ENCODE results near the gene HOXA10.

HOXA10 gene

DNA sequence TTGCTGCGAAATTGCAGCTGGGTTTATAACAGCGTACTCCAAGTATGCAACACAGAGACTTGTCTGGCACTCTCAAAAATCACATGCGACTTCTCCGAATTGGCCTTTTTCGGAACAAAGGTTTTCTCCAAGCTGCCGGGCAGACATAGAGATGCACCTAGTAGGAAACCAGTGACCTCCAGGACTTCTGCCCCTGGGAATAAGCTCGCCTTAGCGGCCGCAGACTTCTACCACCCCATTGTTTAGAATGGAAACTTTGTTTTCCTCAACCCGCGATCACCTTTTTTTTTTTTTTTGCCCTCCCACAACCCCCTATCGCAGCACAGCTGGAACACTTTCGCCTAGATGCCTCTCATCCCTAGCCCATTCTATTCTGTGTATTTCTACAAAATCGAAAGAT lies 4.9 kb upstream of the HOXA10 start:
- DNase-seq, result no peak

DNA sequence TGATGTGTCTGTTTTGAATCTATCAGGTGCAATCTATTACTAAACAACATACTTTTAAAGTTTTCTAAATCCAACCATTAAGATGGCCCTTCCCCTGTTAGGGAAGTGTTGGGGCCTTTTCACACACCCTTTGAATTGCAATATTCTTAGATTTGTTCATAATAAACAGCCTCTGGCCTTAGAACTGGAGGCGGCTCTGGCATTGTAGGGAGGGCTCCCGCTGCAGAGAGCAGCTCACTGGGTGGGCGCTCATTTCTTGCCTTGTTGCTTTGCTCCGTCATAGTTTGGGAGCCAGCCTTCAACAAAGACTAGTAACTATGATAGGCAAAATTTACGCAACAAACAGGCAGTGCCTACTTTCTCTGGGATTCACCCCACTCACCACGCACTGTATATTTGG lies 4.2 kb upstream of the HOXA10 start:
- no peak for DNase-seq

DNA sequence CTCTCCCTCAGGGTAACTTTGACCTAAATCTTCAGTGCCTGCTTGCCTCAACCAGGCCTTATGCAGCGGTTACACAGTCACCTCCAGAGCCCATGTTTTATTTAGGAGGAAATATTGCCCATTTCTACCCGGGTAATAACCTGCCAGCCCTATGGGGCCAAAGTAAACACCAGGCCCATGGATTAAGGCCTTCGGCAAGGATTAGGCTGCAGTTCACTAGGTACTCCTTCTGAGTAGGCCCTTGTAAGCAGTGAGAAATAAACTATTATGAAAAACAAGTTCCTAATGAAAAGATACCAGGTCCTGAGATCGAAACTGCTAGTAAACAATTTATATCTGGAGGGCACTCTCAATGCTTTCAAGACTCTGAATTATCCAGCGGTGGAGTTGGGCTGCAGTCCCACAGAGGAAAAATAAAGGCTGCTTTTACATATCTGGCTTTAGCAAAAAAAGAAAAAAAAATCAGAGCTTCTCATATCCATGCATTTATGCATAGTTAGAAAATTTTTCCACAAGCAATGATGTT lies 3.7 kb upstream of the HOXA10 start:
- DNase-seq, result no peak

DNA sequence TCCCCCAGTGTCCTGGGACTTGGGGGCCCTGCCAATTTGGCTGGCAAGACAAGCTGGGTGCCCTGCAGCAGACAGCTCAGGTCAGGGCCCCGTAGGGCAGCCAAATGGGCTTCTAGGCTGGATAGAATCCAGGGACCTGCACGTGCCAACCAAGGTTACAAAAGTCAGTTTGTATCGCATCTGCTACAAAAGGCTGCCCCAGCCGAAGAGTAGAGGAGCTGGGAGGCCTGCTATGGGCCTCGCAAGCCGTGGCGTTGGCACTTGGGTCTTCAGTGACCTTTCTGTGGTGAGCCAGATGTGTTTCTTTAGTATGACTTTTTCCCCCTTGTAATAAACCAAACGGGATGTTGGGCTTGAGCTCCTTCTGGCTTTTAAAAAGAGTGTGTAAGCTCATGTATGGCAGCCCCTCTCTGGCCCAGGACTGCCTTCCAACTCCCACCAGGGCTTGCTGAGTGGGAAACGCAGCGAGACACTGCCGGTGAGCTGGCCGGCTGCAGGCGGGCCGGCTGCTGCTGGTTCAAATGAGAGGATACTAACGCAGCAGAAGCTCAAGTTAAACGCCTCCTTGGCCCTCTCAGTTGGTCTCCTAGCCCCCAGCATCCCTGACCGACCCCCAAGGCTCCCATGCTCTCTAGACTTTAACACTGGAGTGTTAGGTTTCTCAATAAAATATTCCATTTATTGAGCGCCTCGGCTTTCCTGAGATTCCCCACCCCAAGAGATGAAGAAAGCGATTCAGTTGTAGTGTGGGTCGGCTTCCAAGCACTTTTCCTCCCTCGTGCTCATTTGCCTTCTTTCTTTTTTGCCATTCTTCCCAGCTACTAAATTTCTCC lies 3.1 kb upstream of the HOXA10 start:
- DNase-seq, result no peak

DNA sequence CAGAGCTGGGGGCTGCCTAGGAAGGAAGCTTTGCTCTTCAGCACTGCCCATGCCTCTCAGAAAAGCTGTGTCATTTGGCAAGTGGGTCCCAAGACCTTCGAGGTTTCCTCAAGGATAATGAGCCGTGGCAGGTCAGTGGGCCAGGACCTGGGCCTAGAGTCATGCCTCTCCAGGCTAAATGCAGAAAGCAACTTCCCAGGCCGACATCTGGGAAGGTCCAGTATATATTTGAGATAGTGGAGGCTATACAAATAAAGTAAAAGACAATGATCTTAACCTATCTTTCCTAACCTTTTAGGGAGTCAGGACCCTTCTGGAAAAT lies 2.4 kb upstream of the HOXA10 start:
- DNase-seq, result no peak

DNA sequence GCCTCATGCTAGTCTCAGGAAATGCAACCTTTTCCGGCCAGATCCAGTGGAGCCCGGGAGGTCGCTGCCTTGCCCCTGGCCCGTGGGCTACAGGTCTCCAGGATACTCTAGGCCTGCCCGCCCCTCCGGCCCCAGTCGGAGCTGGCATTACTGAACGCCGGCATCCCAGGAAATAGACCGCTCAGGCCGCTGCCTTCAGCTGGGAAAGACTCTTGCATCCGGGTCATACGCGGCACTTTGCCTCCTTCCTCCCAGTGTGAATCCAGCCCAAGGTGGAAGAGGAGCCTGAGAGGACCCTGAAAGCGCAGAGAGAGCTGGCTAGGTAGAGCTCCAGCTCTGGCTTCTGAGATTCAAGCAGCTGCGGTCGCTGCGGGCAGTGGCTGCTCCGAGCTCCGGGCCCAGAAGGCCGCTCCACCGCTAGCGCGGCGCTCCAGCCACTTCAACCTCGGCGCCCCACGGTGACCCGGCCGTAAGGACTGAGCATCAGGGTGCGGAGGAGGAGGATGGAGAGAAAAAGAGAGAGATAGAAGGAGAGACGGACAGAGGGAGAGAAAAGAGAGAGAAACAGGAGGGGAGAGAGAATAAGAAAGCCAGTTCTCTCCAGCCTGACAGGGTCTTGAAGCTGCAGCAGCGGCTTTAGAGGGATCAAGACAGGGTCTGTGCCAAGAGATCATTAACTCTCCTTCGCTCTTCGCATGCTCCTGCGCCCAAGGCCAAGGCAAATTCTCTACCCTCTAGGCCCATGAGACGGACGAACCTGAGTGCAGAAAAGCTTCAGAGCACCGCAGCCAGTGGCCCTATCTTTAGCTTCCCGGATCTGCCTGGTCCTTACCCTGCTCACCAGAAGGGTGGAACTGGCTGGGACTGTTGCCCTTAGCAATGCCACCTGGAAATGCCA lies 1.8 kb upstream of the HOXA10 start:
- no peak for DNase-seq

DNA sequence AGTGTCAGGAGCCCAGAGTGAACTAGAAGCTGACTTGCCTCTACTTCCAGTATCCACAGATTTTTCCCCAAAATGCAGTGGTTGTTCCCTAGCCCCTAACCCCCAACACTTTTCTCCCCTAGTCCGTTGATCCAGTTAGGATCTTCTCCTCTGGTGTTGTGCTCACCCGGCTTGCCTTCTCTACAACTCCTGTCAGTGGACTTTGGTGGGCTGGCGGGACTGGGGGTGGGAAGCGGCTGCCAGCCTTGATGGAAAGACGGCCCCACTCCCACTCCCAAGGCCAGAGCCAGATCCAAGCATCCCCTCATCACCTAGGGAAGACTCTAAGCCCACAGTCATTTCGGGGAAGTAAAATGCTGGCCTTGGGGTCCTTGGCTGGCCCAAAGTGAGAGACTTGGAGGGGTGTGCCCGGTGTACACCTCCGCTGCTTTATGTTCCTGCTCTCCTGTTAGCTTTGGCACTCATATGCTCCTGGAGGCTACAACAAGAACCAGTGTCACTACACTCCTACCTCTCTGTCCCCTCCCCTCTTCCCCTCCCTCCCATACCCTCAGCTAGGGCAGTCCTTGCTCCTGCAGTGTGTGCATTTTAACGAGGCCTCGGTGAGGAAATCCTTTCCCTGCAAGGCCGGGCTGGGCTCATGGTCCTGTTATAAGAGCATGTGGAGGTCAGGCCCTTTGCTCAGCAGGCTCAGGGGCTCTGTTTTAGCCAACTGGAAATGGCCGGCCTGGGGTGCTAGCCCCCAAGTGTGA lies 930 bp upstream of the HOXA10 start:
- DNase-seq, result no peak

DNA sequence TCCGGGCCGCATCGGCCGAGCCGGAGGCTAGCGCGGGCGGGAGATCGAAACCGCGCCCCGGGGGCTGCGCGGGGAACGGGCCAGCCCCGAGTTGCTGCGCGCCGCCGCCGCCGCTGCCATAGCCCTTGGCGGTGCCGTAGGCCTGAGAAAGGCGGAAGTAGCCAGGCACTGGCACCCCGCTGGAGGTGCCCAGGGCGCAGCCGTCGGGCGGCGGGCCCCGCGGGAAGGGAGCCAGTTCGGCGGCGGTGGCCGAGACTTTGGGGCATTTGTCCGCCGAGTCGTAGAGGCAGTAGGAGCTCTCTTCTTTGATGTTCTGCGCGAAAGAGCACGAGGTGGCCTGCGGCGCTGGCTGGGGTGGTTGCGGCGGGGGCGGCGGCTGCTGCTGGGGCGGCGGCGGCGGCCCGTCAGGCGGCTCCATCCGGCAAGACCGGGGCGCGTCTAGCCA lies 587 bp downstream of the HOXA10 start:
- DNase-seq, result no peak

DNA sequence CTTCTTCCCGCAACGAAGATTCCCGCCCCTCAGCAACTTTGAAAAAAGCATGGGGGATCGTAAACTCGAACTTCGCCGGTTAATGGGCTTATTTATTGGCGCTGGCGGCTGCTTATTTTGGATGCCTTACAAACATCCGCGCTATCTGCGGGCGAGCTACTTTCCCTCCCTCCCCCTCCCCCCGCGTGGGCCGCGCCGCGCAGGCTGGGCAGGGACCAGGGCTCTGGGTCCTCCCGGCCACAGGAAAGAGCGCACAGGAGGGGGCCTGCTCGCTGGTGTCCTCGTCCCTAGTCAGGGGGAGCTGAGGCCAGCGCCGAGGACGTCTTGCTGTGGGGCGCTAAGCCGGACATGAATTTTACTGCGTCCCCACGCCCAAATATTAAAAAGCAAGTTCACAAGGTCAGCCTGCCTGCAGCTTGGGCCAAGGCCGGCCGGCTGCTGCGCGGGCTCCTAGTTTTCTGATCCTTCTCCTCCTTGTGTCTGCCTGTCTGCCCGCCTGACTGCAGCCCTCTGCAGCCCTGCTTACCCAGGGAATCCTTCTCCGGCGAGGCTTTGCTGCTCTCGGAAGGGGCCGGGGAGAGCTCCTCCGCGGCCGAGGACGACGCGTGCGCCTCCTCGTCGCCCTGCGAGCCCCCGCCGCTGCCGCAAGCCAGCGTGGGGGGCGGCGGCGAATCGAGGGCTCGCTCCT lies 1.2 kb downstream of the HOXA10 start:
- DNase-seq, result no peak

DNA sequence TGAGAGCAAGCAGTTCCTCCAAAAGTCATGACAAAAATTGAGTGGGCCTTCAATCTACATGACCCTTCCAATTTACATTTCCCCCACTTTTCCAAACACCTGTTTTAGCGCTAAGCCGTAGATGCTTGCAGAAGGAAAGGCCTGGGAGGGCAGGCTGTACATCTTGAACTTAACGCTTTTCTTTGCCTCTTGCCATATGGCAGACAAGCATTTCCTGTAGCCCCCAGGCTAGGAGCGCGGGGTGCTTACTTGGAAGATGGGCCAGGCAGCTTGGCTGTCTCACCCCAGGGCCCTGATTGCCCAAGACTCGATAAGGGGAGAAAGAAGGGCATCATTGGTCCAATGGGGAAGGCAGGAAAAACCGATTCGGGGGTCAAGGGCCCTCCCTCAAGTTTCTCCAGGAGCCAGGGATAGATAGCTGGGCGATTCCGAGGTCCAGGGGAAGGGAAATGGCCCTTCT lies 1.8 kb downstream of the HOXA10 start:
- DNase-seq, result no peak

DNA sequence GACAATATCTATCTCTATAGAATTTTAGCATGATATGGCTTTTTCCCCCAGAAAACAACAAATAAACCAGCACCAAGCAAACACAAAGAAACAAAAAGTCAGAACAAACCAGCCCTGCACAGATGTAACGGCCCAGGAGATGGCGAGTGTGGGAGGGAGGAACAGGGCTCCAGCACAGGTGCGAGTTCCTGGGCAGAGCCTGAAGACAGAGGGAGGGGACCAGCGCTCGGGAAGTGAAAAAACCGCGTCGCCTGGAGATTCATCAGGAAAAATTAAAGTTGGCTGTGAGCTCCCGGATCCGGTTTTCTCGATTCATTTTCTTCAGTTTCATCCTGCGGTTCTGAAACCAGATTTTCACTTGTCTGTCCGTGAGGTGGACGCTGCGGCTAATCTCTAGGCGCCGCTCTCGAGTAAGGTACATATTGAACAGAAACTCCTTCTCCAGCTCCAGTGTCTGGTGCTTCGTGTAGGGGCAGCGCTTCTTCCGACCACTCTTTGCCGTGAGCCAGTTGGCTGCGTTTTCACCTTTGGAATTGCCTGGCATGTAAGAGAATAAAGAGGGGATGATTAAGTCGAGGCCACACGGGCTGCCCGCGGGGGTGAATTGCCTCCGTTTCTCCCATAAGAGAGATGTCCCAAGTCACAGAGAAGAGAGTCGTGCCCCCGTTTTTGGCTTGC lies 2.3 kb downstream of the HOXA10 start:
- no peak for DNase-seq

DNA sequence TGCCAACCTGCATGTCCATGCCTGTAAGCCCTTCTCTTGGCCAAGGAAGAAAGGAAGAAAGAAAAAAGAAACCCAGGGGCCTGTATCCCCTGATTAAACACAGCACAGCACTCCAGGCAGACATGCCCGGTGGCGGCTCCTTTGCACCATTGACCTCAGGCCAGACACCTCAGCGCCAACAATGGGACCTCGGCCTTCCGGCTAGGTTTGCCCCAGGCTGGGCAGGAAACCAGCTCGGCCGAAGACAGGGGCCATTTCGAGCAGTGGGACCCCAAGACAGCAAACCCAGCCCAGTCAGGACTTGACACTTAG lies 2.8 kb downstream of the HOXA10 start:
- DNase-seq, result no peak

DNA sequence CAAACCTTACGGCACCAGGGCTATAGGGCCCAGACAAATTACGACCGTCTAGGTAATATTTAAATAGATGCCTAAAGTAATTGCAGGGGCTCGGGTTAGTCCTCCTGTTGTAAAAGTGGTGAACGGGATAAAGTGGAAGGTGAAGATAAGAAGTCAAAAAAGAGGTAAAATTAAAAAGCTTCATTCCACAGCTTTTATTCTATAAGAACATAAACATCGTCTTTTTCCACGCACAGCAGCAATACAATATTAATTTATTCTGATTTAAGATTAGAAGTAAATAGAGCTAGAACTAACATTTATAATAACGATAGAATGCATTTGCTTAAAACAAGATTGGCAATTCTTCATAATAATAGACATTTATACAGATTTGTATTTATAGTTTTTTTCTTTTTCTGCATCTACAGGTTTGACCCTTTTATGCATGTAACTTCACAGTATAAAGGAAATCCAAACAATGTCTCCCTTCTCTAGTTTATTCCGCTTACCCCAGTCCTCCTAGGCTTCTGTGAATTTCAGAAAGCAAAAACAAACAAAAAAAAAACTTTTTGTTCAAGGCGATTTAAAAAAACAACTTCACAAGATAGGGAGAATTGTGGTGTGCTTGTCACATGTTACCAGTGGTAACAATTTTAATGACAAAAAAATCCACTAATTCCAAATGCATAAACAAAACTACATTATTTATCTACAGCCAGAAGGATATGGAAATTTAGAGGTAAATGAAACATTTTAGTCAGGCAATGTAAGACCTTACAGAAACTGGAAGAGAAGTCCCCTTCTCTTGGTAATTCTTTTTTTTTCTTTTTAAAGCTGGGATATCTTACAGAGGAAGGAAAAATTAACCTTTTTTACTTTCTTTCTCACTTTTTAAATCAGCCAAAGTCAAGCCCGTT lies 3.4 kb downstream of the HOXA10 start:
- no peak for DNase-seq

DNA sequence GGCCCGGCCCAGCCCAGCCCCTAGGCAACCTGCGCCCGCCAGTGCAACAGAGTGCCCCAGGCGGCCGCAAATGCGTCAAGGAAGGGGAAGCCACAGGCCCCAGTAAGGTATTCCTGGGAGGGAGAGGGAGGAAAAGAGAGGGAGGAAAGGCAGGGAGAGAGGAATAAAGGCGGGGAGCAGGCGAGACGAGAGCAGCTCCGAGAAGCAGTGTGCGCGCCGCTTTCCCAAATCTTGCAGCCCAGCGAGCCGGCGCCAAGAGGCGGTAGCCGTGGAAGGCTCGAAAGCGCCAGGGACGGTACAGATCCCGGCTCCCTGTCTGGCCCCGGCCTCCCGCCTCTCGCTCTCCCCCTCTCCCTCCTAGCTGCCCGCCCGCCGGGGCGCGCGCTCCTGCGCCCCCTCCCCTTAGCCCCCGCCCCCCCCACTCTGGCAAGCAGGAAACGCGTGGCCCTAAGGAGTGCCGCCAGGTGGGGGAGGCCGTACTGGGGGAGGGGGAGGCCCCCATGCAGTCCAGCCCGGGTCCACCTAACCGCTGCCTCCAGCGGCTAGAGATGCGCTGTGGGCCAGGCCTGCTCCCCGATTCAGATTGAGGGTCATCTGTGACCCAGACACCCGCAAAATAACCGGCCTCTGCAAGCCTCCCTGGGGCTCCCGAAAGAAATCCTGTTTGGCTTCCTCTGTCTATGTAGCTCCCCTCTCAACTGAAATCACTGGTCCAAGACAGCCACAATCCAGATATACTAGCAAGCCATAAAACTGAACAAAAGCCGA lies 4.3 kb downstream of the HOXA10 start:
- no peak for DNase-seq

DNA sequence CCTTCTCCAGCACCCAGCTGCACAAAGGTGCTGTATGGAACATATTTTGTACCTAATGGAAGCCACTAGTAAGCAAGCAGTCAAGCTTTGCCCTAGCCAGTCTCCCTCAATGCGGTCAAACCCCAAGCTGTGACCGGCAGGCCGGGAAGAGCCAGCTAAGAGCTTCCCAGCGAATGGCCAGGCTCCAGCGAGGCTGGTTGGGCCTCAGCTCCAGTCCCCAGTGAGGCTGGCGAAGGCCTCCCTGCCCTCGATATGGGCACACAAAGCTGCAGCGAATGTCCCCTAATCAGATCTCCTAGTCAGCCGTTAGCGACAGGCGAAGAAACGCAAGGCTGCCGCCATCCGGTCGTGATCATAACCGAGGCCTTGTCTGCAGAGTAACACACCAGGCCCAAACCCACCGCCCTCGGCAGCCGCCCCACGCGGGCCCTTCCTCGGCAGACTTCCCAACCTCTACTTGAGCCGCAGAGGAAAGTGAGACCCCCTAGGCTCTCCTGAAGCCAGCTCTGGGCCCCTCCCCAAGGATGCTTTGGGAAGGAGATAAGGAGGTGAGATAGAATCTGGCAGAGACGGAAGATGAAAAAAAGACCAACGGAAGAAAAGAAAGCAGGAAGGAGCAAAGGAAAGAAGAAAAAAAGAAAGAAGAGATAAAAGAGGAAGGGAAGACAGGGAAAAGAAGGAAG lies 5.7 kb downstream of the HOXA10 start:
- no peak for DNase-seq

DNA sequence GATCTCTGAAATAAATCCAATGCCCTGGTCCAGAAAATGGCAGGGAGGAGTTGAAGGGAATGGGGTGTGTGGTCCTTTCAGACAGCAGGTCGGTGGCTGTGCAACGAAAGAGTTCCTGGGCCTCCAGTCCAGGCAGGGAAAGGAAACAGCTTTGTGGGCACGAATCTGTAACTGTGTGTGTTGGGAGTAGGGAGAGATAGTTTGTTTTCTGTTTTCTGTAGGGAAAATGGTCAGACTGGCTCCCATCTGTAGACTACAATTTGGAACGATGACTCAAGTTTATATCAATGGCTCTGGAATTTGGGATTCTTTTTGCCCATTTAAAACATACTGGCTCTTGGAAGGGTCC lies 6.2 kb downstream of the HOXA10 start:
- DNase-seq, result no peak

DNA sequence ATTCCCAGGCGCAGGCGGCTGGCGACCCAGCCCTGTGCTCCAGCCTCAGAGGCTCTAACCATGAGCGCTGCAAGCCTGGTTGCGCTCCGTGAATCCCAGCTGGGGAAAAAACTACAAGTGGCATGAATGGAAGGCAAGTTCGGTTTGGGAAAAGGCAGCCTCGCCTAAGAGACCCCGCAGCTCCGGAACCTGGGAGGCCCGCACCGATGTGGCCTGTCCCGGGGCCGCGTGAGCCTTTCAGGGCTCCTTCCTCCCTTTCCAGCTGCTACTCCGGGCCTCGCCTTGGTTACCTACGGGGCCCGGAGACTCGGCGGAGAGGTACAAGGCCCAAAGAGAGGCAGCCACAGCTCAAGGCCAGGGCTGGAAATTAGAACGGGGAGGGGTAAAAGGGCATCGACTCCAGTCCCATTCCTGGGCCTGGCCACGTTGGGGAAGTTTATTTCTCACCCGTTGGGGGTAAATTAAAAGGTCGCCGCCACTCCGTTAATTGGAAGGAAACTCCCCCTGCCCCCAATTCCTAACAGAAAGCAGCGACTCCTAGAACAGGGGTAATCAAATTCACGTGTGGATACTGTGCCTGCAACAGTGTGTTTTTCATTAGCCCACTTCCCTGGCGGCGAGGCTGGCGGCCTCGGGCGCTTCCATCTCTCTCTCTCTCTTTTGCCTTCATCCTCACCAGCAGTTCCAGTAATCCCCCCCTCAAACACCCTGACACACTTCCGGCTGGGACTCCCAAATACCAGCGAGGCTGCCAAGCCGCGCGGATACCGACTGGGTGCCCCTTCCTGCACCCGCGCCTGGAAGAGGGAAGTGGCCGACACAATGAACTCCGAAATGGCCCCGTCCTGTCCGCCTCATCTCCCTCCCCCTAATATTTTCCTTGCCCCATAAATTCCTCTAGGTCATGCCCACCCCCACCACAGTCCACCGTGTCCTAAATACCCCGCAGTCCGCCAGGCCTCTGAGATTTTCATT lies 7.3 kb downstream of the HOXA10 start:
- DNase-seq, result no peak

DNA sequence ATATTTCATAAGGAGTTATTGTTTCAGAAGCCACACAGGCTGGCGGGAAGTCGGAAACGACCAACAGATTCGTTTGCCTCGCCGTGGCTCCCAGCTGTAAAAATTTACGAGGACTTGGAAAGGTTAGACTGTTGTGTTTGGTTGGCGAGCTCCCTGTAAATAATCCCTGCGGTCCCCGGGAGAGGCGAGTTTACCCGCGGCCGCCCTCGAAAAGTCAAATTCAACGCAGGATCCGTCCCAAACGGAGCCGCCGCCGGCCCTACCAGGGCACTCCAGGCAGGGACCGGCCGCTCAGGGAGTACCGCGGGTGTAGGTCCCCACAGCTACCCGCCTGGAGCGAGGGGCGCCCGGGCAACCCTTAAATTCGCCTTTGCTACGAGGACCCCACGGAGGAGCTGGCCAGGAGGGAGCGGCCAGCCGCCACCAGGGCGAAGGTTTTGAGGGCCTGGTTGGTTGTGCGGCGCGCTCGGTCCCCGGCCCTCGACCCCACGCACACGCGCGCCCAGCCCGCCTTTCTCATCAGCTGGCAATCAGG lies 8.1 kb downstream of the HOXA10 start:
- no peak for DNase-seq

All from cerebellar nuclear complex (tissue), 1 donor.